SU-DHL-6 (cell line): ENCODE measurements around the gene DRAM2.

ENCODE experiments used
- CTCF ChIP-seq: fragments of 200-600 bp; sonication (generic); IDR thresholded peaks from one replicate; pipeline ENCODE4 v1.5.1; 2017; ENCODE audit warnings: antibody characterized with exemption, mild to moderate bottlenecking, low read length, moderate library complexity; ENCODE audit not compliant: insufficient read depth, poor library complexity, severe bottlenecking
- EZH2phosphoT487 ChIP-seq: fragments of 200-600 bp; sonication (generic), shearing (Covaris generic); conservative IDR thresholded peaks from 2 replicates; pipeline ENCODE4 v1.6.1; 2018; ENCODE audit warnings: mild to moderate bottlenecking, antibody characterized with exemption, low read length, moderate library complexity, mixed read lengths

GRCh38 chr1:111174070-111174469 lies 34.2 kb upstream of the DRAM2 start:
- no peak for TF ChIP-seq CTCF
- no peak for TF ChIP-seq EZH2phosphoT487
